Liver (tissue), 9 donors: ENCODE data around the gene SFTA2. TPM values are rescaled to one million over a fixed set of nuclear protein-coding genes. Genes with fewer than 3 reads are reported as not detected.

ENCODE experiments used
- DNase-seq: peaks from one replicate; pipeline ENCODE4 v3.0.0-alpha.2; 2017; ENCODE audit warnings: low spot score
- H3K27ac ChIP-seq, 2 donors: one replicate each; pipeline ENCODE4 v1.7.0; 2013; ENCODE audit warnings: inconsistent platforms in 2 of 2, low read length in 2 of 2, control low read depth in 1 of 2, low read depth in 1 of 2, mild to moderate bottlenecking in 1 of 2
- H3K27me3 ChIP-seq, 4 donors: one replicate each; pipeline versions ENCODE4 v1.6.1 to v1.7.0; 2013; ENCODE audit warnings: low read length in 3 of 4, inconsistent platforms in 1 of 4, mild to moderate bottlenecking in 1 of 4, moderate library complexity in 1 of 4; ENCODE audit not compliant: control insufficient read depth in 4 of 4, insufficient read depth in 4 of 4
- H3K36me3 ChIP-seq, 4 donors: one replicate each; pipeline versions ENCODE4 v1.6.1 to v1.7.0; 2013; ENCODE audit warnings: low read length in 3 of 4, mild to moderate bottlenecking in 3 of 4, low read depth in 1 of 4, moderate library complexity in 1 of 4; ENCODE audit not compliant: control insufficient read depth in 4 of 4, insufficient read depth in 3 of 4
- H3K4me1 ChIP-seq, 4 donors: one replicate each; pipeline versions ENCODE4 v1.6.1 to v1.7.0; 2013; ENCODE audit warnings: low read length in 3 of 4, mild to moderate bottlenecking in 3 of 4, moderate library complexity in 1 of 4; ENCODE audit not compliant: control insufficient read depth in 4 of 4, insufficient read depth in 4 of 4
- H3K4me3 ChIP-seq, 3 donors: one replicate each; pipeline versions ENCODE4 v1.6.1 to v1.7.0; 2013; ENCODE audit warnings: low read length in 3 of 3, control low read depth in 1 of 3, low read depth in 1 of 3, mild to moderate bottlenecking in 1 of 3
- H3K9ac ChIP-seq, 2 donors: one replicate each; pipeline ENCODE4 v1.7.0; 2013; ENCODE audit warnings: low read length in 2 of 2, mild to moderate bottlenecking in 2 of 2, moderate library complexity in 2 of 2, control low read depth in 1 of 2, low read depth in 1 of 2
- H3K9me3 ChIP-seq, 4 donors: one replicate each; pipeline versions ENCODE4 v1.6.1 to v1.7.0; 2013; ENCODE audit warnings: low read length in 3 of 4; ENCODE audit not compliant: control insufficient read depth in 4 of 4
- EGR1 ChIP-seq, 2 donors: IDR thresholded peaks; 2 replicates each; pipeline ENCODE4 v1.6.1; 2016 to 2018; ENCODE audit warnings: antibody characterized with exemption in 2 of 2, low read depth in 2 of 2
- FOXA1 ChIP-seq: IDR thresholded peaks from 2 replicates; pipeline ENCODE4 v1.6.1; 2016; ENCODE audit warnings: antibody characterized with exemption
- FOXA2 ChIP-seq: IDR thresholded peaks from 2 replicates; pipeline ENCODE4 v1.6.1; 2016; ENCODE audit warnings: antibody characterized with exemption
- GABPA ChIP-seq, 2 donors: IDR thresholded peaks in 1 of 2; conservative IDR thresholded peaks in 1 of 2; 2 replicates each; pipeline ENCODE4 v1.6.1; 2016; ENCODE audit warnings: antibody characterized with exemption in 2 of 2, mild to moderate bottlenecking in 1 of 2, moderate library complexity in 1 of 2
- RAD21 ChIP-seq, 2 donors: IDR thresholded peaks; 2 replicates each; pipeline ENCODE4 v1.6.1; 2016; ENCODE audit warnings: antibody characterized with exemption in 2 of 2, mild to moderate bottlenecking in 2 of 2
- RXRA ChIP-seq, 2 donors: IDR thresholded peaks; 2 replicates each; pipeline ENCODE4 v1.6.1; 2017 to 2018; ENCODE audit warnings: antibody characterized with exemption in 2 of 2, mild to moderate bottlenecking in 1 of 2
- TAF1 ChIP-seq: conservative IDR thresholded peaks from 2 replicates; pipeline ENCODE4 v1.6.1; 2016; ENCODE audit warnings: antibody characterized with exemption, mild to moderate bottlenecking
- YY1 ChIP-seq: IDR thresholded peaks from 2 replicates; pipeline ENCODE4 v1.6.1; 2016; ENCODE audit warnings: antibody characterized with exemption, mild to moderate bottlenecking
- WGBS: extraction: QIAGEN DNeasy Blood & Tissue Kit; methylation state at CpG from one replicate; pipeline ENCODE4 v1.1.7; 2013; 5-methylcytosine and 5-hydroxymethylcytosine counted together
- polyA plus RNA-seq, 2 donors: library from polyadenylated mRNA; stranded (reverse) in 1 of 2; unstranded in 1 of 2; fragments of 200-250 nt in 1 of 2; fragments of >200 nt in 1 of 2; fragmentation: Nextera tagmentation in 1 of 2; extraction: Ambion mirVana in 1 of 2; gene quantifications; one replicate each; pipeline versions ENCODE4 v1.2.1 to v1.2.3, GENCODE V29; 2013 to 2015
- total RNA-seq, 2 donors: library from RNA; depleted of rRNA; stranded (reverse); fragments of >200 nt; gene quantifications; one replicate each; pipeline ENCODE4 v1.2.3, GENCODE V29; 2014
- TF ChIP-seq, protein P1 (sequence below): IDR thresholded peaks from 2 replicates; pipeline ENCODE4 v1.6.1; 2016; ENCODE audit warnings: antibody characterized with exemption, mild to moderate bottlenecking
- TF ChIP-seq, protein P2 (sequence below): IDR thresholded peaks from 2 replicates; pipeline ENCODE4 v1.6.1; 2016; ENCODE audit warnings: antibody characterized with exemption
- TF ChIP-seq, protein P3 (sequence below): IDR thresholded peaks from 2 replicates; pipeline ENCODE4 v1.6.1; 2016; ENCODE audit warnings: antibody characterized with exemption
- TF ChIP-seq, protein P4 (sequence below): fragments of 150-350 bp; IDR thresholded peaks from 2 replicates; pipeline ENCODE4 v1.5.1; 2017; ENCODE audit warnings: improper control_type of control experiment, low read depth, low read length; ENCODE audit not compliant: missing input control
- donor health status: healthy.
- donor health status: healthy.
- donor health status: healthy.
- donor health status: healthy.
- donor health status: healthy.

Gene SFTA2
- total and polyA plus RNA-seq, 4 donors = 0.60 TPM; not detected in 3

DNA sequence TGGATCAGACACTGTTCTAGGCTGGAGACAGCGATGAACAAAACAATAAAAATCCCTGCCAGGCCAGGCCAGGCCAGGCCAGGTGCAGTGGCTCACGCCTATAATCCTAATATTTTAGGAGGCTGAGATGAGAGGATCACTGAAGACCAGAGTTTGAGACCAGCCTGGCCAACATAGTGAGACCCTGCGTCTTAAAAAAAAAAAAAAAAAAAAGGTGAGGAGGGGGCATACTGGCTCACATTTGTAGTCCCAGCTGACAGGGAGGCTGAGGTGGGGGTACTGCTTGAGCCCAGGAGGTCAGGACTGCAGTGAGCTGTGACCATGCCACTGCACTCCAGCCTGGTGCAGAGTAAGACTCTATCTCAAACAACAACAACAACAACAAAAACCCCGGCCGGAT lies 13.3 kb upstream of the SFTA2 start (continued):
- TF ChIP-seq, protein P1, sequence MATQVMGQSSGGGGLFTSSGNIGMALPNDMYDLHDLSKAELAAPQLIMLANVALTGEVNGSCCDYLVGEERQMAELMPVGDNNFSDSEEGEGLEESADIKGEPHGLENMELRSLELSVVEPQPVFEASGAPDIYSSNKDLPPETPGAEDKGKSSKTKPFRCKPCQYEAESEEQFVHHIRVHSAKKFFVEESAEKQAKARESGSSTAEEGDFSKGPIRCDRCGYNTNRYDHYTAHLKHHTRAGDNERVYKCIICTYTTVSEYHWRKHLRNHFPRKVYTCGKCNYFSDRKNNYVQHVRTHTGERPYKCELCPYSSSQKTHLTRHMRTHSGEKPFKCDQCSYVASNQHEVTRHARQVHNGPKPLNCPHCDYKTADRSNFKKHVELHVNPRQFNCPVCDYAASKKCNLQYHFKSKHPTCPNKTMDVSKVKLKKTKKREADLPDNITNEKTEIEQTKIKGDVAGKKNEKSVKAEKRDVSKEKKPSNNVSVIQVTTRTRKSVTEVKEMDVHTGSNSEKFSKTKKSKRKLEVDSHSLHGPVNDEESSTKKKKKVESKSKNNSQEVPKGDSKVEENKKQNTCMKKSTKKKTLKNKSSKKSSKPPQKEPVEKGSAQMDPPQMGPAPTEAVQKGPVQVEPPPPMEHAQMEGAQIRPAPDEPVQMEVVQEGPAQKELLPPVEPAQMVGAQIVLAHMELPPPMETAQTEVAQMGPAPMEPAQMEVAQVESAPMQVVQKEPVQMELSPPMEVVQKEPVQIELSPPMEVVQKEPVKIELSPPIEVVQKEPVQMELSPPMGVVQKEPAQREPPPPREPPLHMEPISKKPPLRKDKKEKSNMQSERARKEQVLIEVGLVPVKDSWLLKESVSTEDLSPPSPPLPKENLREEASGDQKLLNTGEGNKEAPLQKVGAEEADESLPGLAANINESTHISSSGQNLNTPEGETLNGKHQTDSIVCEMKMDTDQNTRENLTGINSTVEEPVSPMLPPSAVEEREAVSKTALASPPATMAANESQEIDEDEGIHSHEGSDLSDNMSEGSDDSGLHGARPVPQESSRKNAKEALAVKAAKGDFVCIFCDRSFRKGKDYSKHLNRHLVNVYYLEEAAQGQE = no peak

DNA sequence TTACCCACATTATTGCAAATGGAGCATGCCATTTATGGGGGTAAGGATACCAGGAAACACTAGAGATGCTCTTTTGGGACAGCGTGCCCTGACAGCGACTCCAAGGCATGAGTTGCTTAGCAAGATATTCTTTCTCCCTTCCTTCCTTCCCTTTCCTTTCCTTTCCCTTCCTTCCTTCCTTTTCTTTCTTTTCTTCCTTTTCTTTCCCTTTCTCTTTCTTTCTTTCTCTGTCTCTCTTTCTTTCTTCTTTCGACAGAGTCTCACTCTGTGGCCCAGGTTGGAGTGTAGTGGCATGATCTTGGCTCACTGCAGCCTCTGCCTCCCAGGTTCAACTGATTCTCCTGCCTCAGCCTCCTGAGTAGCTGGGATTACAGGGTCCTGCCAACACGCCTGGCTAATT lies 12.1 kb upstream of the SFTA2 start:
- H3K27ac ChIP-seq = no peak overlapping the region
- no peak overlapping the region for H3K4me3 ChIP-seq
- TF ChIP-seq FOXA2 (no peak), TAF1 (no peak), RXRA (IDR thresholded peaks at IDR 0.05) (no peak), EGR1 (IDR thresholded peaks at IDR 0.05; ENCODE audit: low read depth in 2 of 2) (no peak)
- TF ChIP-seq, protein P2, sequence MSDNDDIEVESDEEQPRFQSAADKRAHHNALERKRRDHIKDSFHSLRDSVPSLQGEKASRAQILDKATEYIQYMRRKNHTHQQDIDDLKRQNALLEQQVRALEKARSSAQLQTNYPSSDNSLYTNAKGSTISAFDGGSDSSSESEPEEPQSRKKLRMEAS = no peak
- TF ChIP-seq, protein P3, sequence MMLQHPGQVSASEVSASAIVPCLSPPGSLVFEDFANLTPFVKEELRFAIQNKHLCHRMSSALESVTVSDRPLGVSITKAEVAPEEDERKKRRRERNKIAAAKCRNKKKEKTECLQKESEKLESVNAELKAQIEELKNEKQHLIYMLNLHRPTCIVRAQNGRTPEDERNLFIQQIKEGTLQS = no peak
- no peak overlapping the region for H3K9ac ChIP-seq
- DNase-seq = no peak
- no peaks in the 10 kb centered on the region for H3K9me3 ChIP-seq
- WGBS = 89% methylated on average over 4 of the region's 4 CpGs
- no peaks in the 10 kb centered on the region for H3K36me3 ChIP-seq
- H3K4me1 ChIP-seq = no peaks in the 10 kb centered on the region
- peaks cover 0 to 2% (median 0%) of the 10 kb centered on the region in 4 donors for H3K27me3 ChIP-seq

DNA sequence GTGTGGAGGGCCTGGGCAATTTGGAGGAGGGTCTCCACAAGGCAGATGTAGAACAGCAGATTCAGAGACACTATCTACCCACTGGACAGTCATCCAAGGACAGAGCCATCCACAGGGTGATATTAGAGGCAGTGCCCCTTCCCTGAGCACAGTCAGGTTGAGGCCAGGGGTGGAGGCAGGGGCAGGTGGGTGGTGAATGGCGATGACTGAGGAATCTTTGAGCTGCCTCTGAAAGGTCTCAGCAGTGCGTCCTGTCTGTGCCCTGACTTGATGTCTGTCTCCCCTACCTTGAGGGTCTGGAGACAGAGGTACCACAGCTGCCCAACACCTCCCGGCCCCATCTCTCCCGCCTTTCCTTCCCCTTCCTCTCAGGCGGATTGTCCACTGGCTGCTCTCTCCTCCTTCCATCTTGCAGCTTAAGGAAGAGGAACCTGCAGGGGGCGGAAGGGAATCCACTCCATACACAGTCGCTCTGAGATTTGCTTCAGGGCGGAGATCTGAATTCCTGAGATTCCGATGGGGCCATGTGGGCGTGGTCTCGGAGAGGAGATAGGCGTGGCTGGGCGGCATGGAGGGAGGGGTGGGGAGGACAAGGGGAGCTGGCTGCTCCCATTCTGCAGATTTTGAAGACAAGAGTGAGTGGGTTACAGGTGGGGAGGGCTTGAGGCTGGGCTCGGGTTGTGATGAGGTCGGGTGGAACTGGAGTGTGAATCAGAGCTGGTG lies 10.5 kb upstream of the SFTA2 start:
- no peak for DNase-seq
- H3K27me3 ChIP-seq = peaks cover 0 to 2% (median under 1%) of the 10 kb centered on the region in 4 donors
- H3K9me3 ChIP-seq = no peaks in the 10 kb centered on the region
- H3K4me1 ChIP-seq = no peaks in the 10 kb centered on the region
- H3K9ac ChIP-seq = no peak overlapping the region
- TF ChIP-seq YY1 (no peak), GABPA (IDR thresholded peaks at IDR 0.05 in 1 of 2, conservative IDR thresholded peaks at IDR 0.05 in 1 of 2) (no peak), FOXA1 (no peak), FOXA2 (no peak), RAD21 (IDR thresholded peaks at IDR 0.05) (peak; percentile 44 to 62)
- TF ChIP-seq, protein P4, sequence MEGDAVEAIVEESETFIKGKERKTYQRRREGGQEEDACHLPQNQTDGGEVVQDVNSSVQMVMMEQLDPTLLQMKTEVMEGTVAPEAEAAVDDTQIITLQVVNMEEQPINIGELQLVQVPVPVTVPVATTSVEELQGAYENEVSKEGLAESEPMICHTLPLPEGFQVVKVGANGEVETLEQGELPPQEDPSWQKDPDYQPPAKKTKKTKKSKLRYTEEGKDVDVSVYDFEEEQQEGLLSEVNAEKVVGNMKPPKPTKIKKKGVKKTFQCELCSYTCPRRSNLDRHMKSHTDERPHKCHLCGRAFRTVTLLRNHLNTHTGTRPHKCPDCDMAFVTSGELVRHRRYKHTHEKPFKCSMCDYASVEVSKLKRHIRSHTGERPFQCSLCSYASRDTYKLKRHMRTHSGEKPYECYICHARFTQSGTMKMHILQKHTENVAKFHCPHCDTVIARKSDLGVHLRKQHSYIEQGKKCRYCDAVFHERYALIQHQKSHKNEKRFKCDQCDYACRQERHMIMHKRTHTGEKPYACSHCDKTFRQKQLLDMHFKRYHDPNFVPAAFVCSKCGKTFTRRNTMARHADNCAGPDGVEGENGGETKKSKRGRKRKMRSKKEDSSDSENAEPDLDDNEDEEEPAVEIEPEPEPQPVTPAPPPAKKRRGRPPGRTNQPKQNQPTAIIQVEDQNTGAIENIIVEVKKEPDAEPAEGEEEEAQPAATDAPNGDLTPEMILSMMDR = peak; percentile 29
- H3K27ac ChIP-seq = no peak overlapping the region
- WGBS = 19% methylated on average over 15 of the region's 15 CpGs
- no peaks in the 10 kb centered on the region for H3K36me3 ChIP-seq
- no peak overlapping the region for H3K4me3 ChIP-seq
